Measurements from ENCODE around the gene SUN1. TPM values are rescaled to one million over a fixed set of nuclear protein-coding genes. Genes with fewer than 3 reads are reported as not detected.

SUN1 gene
- total RNA-seq, 3 donors from 2014 or later: 153 to 189 (median 160) TPM

DNA sequence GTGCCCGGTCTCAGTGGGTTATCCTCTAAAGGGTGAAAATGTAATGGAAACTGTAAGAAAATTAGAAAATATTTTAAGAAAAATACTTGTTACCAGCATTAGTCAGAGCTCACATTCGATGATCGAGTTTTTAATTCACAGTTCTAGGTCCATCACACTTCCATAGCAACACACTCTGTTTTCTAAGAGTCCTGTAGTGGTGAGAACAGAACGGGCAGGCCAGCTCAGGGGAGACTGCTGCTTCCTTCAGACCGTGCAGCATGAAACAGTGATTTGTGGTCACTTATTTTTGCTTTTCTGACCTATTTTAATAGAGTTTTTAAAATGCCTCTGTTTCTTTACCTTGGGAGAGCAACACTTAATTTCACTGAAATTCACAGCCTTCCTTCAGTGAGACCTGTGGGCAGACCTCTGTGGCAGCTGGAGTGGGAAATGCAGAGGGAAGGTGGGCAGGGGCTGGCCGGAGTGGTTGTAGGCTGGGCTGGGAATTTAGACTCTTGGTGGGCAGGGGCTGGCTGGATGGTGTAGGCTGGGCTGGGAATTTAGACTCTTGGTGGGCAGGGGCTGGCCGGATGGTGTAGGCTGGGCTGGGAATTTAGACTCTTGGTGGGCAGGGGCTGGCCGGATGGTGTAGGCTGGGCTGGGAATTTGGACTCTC, 1.5 kb downstream of the SUN1 start:
- H3K27ac ChIP-seq: peak overlapping the region; percentile 86 to 90

DNA sequence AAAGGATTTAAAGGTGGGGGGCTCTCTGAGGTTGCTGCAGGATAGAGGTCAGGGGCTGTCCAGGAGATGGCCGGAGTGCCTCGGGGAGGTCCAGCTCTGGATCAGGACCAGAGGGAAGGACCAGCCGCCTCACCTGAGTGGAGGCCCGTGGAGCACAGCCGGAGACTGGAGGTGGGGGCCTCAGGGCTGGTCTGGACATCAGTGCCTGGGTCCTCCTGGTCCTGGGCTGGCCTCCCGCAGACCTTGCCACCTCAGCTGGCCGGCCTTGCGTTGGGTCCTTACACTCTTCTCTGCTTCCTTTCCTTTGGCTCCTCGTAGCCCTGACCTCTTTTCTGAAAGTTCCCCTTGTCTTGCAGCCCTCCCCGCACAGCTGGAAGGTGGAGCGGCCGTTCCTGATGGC, 2.0 kb downstream of the SUN1 start:
- H3K4me1 ChIP-seq: peaks cover 9 to 16% of the 10 kb centered on the region in 2 donors
- TF ChIP-seq POLR2A (IDR thresholded peaks at IDR 0.05) (no peak), POLR2AphosphoS5 (IDR thresholded peaks at IDR 0.05) (no peak)
- TF ChIP-seq, protein P1, sequence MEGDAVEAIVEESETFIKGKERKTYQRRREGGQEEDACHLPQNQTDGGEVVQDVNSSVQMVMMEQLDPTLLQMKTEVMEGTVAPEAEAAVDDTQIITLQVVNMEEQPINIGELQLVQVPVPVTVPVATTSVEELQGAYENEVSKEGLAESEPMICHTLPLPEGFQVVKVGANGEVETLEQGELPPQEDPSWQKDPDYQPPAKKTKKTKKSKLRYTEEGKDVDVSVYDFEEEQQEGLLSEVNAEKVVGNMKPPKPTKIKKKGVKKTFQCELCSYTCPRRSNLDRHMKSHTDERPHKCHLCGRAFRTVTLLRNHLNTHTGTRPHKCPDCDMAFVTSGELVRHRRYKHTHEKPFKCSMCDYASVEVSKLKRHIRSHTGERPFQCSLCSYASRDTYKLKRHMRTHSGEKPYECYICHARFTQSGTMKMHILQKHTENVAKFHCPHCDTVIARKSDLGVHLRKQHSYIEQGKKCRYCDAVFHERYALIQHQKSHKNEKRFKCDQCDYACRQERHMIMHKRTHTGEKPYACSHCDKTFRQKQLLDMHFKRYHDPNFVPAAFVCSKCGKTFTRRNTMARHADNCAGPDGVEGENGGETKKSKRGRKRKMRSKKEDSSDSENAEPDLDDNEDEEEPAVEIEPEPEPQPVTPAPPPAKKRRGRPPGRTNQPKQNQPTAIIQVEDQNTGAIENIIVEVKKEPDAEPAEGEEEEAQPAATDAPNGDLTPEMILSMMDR (IDR thresholded peaks at IDR 0.05): no peak
- intact Hi-C loops (cut with DNase I; ENCODE audit: low total_unique reads): no loop called here
- H3K4me3 ChIP-seq: no peak overlapping the region
- H3K27ac ChIP-seq: peak overlapping the region; percentile 86 to 90
- no peak for DNase-seq (ENCODE audit: low spot score in 2 of 2)
- H3K9me3 ChIP-seq: no peaks in the 10 kb centered on the region
- no peaks in the 10 kb centered on the region for H3K36me3 ChIP-seq
- H3K27me3 ChIP-seq: no peaks in the 10 kb centered on the region

More for the DNA sequence above, 1.5 kb downstream of the SUN1 start:
- H3K27me3 ChIP-seq: no peaks in the 10 kb centered on the region
- intact Hi-C loops (cut with DNase I; ENCODE audit: low total_unique reads): no loop called here
- no peak overlapping the region for H3K4me3 ChIP-seq
- no peaks in the 10 kb centered on the region for H3K36me3 ChIP-seq
- H3K4me1 ChIP-seq: peaks cover 9 to 16% of the 10 kb centered on the region in 2 donors
- no peak for DNase-seq (ENCODE audit: low spot score in 2 of 2)
- H3K9me3 ChIP-seq: no peaks in the 10 kb centered on the region
- TF ChIP-seq POLR2A (IDR thresholded peaks at IDR 0.05) (no peak), POLR2AphosphoS5 (IDR thresholded peaks at IDR 0.05) (no peak)
- TF ChIP-seq, protein P1 (IDR thresholded peaks at IDR 0.05): no peak

DNA sequence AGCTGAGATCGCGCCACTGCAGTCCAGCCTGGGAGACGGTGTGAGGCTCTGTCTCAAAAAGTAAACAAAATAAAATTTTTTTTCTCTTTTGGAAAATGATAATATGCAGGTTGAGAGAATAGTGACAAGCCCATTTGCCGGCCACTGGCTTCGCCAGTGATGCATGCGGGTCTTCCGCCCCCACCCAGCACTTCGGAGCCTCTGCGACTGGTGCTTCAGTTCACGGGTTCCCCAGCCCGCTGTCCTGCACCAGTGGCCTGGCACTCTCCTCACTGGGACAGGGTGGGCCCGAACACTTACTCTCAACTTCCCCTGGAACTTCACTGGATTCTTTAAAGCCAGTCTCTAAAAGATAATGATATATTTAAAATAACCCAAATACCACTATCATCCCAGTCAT, 2.7 kb downstream of the SUN1 start:
- no peak for TF ChIP-seq POLR2AphosphoS5 (IDR thresholded peaks at IDR 0.05)
- TF ChIP-seq, protein P1 (IDR thresholded peaks at IDR 0.05): no peak
- no peak for TF ChIP-seq POLR2A (IDR thresholded peaks at IDR 0.05)
- Histone ChIP-seq H3K27ac (peak overlapping the region in 1 of 2 donors; percentile 90), H3K36me3 (no peaks in the 10 kb centered on the region), H3K9me3 (no peaks in the 10 kb centered on the region), H3K4me1 (peaks cover 9 to 16% of the 10 kb centered on the region in 2 donors), H3K27me3 (no peaks in the 10 kb centered on the region), H3K4me3 (no peak overlapping the region)
- intact Hi-C loops (cut with DNase I; ENCODE audit: low total_unique reads): no loop called here
- DNase-seq (ENCODE audit: low spot score in 2 of 2): no peak

DNA sequence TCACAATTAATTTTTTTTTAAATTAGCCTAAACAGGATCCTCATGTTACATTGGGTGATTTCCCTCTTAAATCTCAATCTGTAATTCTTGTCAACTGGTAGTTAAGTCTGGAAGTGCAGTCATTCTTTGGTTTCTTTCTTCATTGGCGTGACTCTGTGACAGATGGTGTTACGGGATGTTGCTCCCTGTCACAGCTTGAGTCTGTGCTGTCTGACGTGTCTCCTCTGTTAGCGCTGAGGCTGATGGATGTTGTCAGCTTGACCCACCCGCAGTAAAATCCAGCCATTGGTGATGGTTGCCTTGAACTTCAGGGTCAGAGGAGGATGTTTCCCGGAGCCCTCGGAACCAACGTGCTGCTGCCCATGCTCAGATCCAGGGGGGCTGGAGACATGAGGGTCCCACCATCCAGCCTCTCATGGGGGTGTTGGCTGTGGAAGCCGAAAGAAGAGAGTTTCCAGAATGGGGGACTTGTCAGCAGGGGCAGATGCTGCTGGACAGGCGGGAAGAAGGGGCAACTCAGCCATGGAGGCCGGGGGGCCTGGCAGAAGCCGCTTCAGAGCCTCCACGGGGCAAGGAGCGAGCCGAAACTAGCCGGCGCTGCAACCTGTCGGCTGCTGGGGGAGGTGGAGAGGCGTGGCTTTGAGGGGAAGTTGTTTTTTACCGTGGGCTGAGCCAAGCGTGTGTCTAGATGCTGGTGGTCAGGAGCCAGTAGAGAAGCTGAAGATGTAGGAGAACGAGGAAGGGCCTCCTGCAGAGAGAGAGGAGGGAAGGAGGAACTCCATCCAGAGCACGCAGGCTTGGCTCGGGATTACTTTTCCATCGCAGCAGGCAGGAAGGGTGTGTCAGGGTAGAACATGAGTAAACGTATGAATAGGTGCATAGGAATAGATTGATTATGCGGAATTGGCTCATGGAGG, 3.5 kb downstream of the SUN1 start:
- Histone ChIP-seq H3K4me1 (peaks cover 2 to 13% of the 10 kb centered on the region in 2 donors), H3K36me3 (no peaks in the 10 kb centered on the region), H3K27me3 (no peaks in the 10 kb centered on the region), H3K27ac (peak overlapping the region; percentile 48 to 52), H3K9me3 (no peaks in the 10 kb centered on the region), H3K4me3 (no peak overlapping the region)
- TF ChIP-seq POLR2A (IDR thresholded peaks at IDR 0.05): no peak
- no peak for TF ChIP-seq POLR2AphosphoS5 (IDR thresholded peaks at IDR 0.05)
- TF ChIP-seq, protein P1 (IDR thresholded peaks at IDR 0.05): no peak
- intact Hi-C loops (cut with DNase I; ENCODE audit: low total_unique reads): no loop called here
- DNase-seq (ENCODE audit: low spot score in 2 of 2): no peak

DNA sequence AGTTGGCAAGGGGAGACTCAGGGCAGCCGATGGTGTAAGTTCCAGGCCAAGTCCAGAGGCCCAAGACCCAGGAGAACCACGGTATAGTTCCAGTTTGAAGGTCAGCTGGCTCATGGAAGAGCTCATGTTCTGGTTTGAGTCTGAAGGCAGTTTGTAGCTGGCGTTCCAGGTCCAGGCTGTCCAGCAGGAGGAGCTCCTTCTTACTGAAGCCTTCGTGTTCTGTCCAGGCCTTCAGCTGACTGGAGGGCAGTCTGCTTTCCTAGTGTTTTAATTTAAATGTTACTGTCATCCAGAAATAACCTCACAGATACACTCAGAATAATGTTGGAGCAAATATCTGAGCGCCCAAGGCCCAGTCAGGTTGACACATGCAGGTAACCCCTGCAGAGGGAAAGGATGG, 4.2 kb downstream of the SUN1 start:
- DNase-seq (ENCODE audit: low spot score in 2 of 2): no peak
- Histone ChIP-seq H3K9me3 (no peaks in the 10 kb centered on the region), H3K27ac (peak overlapping the region; percentile 48 to 52), H3K36me3 (no peaks in the 10 kb centered on the region), H3K4me1 (peaks cover 0 to 10% of the 10 kb centered on the region in 2 donors), H3K4me3 (no peak overlapping the region), H3K27me3 (no peaks in the 10 kb centered on the region)
- TF ChIP-seq POLR2AphosphoS5 (IDR thresholded peaks at IDR 0.05): no peak
- TF ChIP-seq, protein P1 (IDR thresholded peaks at IDR 0.05): peak in 1 of 3 donors; percentile 20
- intact Hi-C loops (cut with DNase I; ENCODE audit: low total_unique reads): no loop called here

All from breast epithelium (tissue), 4 donors.